ENCODE data around the gene PTPRT.

Gene PTPRT

GRCh38 chr20:42754706-42755105 is 435.0 kb downstream of the PTPRT start:
- no peaks in the 10 kb centered on the region for H3K9me3 Mint-ChIP-seq
- intact Hi-C loops (cut with micrococcal nuclease): no loop called here
- no peaks in the 10 kb centered on the region for H3K36me3 Mint-ChIP-seq (ENCODE audit: low read depth)
- no peaks in the 10 kb centered on the region for H3K4me1 Mint-ChIP-seq (ENCODE audit: low read depth)
- H3K27me3 Mint-ChIP-seq: no peaks in the 10 kb centered on the region
- H3K27ac Mint-ChIP-seq: no peak overlapping the region
- no peak overlapping the region for H3K4me3 Mint-ChIP-seq

- H3K4me1 Mint-ChIP-seq (ENCODE audit: low read depth): no peaks in the 10 kb centered on the region
- intact Hi-C loops (cut with micrococcal nuclease): no loop called here
- no peaks in the 10 kb centered on the region for H3K27me3 Mint-ChIP-seq
- no peaks in the 10 kb centered on the region for H3K36me3 Mint-ChIP-seq (ENCODE audit: low read depth)
- H3K9me3 Mint-ChIP-seq: no peaks in the 10 kb centered on the region
- no peak overlapping the region for H3K27ac Mint-ChIP-seq
- no peak overlapping the region for H3K4me3 Mint-ChIP-seq
Measured at GRCh38 chr20:42752620-42753019, 437.1 kb downstream of the PTPRT start.

- Mint-ChIP-seq H3K4me1 (ENCODE audit: low read depth) (no peaks in the 10 kb centered on the region), H3K27me3 (no peaks in the 10 kb centered on the region), H3K4me3 (no peak overlapping the region), H3K9me3 (no peaks in the 10 kb centered on the region), H3K36me3 (ENCODE audit: low read depth) (no peaks in the 10 kb centered on the region), H3K27ac (no peak overlapping the region)
- intact Hi-C loops (cut with micrococcal nuclease): no loop called here
Measured at GRCh38 chr20:42749556-42749955, 440.1 kb downstream of the PTPRT start.

GRCh38 chr20:42747765-42748411 is 441.8 kb downstream of the PTPRT start:
- Mint-ChIP-seq H3K36me3 (ENCODE audit: low read depth) (no peaks in the 10 kb centered on the region), H3K4me1 (ENCODE audit: low read depth) (no peaks in the 10 kb centered on the region), H3K27ac (no peak overlapping the region), H3K4me3 (no peak overlapping the region), H3K9me3 (peaks cover 10% of the 10 kb centered on the region), H3K27me3 (no peaks in the 10 kb centered on the region)
- intact Hi-C loops (cut with micrococcal nuclease): no loop called here

GRCh38 chr20:42744756-42745465 is 444.8 kb downstream of the PTPRT start:
- Mint-ChIP-seq H3K9me3 (peaks cover 21% of the 10 kb centered on the region), H3K27ac (no peak overlapping the region), H3K27me3 (no peaks in the 10 kb centered on the region), H3K4me1 (ENCODE audit: low read depth) (no peaks in the 10 kb centered on the region), H3K4me3 (no peak overlapping the region), H3K36me3 (ENCODE audit: low read depth) (no peaks in the 10 kb centered on the region)
- intact Hi-C loops (cut with micrococcal nuclease): no loop called here

- Mint-ChIP-seq H3K27ac (no peak overlapping the region), H3K27me3 (no peaks in the 10 kb centered on the region), H3K4me1 (ENCODE audit: low read depth) (no peaks in the 10 kb centered on the region), H3K36me3 (ENCODE audit: low read depth) (no peaks in the 10 kb centered on the region), H3K4me3 (no peak overlapping the region), H3K9me3 (peaks cover 32% of the 10 kb centered on the region)
- intact Hi-C loops (cut with micrococcal nuclease): no loop called here
Measured at GRCh38 chr20:42742926-42743325, 446.8 kb downstream of the PTPRT start.

- intact Hi-C loops (cut with micrococcal nuclease): no loop called here
- H3K27ac Mint-ChIP-seq: no peak overlapping the region
Measured at GRCh38 chr20:42741906-42742305, 447.8 kb downstream of the PTPRT start.

GRCh38 chr20:42740226-42740870 is 449.4 kb downstream of the PTPRT start:
- no peak overlapping the region for H3K4me3 Mint-ChIP-seq

More at GRCh38 chr20:42741906-42742305, 447.8 kb downstream of the PTPRT start:
- Mint-ChIP-seq H3K4me1 (ENCODE audit: low read depth) (no peaks in the 10 kb centered on the region), H3K27me3 (no peaks in the 10 kb centered on the region), H3K4me3 (no peak overlapping the region), H3K36me3 (ENCODE audit: low read depth) (no peaks in the 10 kb centered on the region), H3K9me3 (peaks cover 37% of the 10 kb centered on the region)

GRCh38 chr20:42739683-42740082 is 450.0 kb downstream of the PTPRT start:
- intact Hi-C loops (cut with micrococcal nuclease): no loop called here

More at GRCh38 chr20:42740226-42740870, 449.4 kb downstream of the PTPRT start:
- Mint-ChIP-seq H3K27ac (no peak overlapping the region), H3K27me3 (no peaks in the 10 kb centered on the region), H3K4me1 (ENCODE audit: low read depth) (no peaks in the 10 kb centered on the region), H3K36me3 (ENCODE audit: low read depth) (no peaks in the 10 kb centered on the region), H3K9me3 (peaks cover 47% of the 10 kb centered on the region)
- intact Hi-C loops (cut with micrococcal nuclease): no loop called here

GRCh38 chr20:42735539-42735938 is 454.2 kb downstream of the PTPRT start:
- Mint-ChIP-seq H3K9me3 (peaks cover 32% of the 10 kb centered on the region), H3K36me3 (ENCODE audit: low read depth) (no peaks in the 10 kb centered on the region), H3K27me3 (no peaks in the 10 kb centered on the region), H3K4me1 (ENCODE audit: low read depth) (no peaks in the 10 kb centered on the region), H3K27ac (no peak overlapping the region), H3K4me3 (no peak overlapping the region)
- intact Hi-C loops (cut with micrococcal nuclease): no loop called here

More at GRCh38 chr20:42739683-42740082, 450.0 kb downstream of the PTPRT start:
- no peaks in the 10 kb centered on the region for H3K4me1 Mint-ChIP-seq (ENCODE audit: low read depth)
- H3K9me3 Mint-ChIP-seq: peaks cover 52% of the 10 kb centered on the region
- no peak overlapping the region for H3K4me3 Mint-ChIP-seq
- H3K36me3 Mint-ChIP-seq (ENCODE audit: low read depth): no peaks in the 10 kb centered on the region
- H3K27ac Mint-ChIP-seq: no peak overlapping the region
- no peaks in the 10 kb centered on the region for H3K27me3 Mint-ChIP-seq

GRCh38 chr20:42734660-42735368 is 454.9 kb downstream of the PTPRT start:
- intact Hi-C loops (cut with micrococcal nuclease): no loop called here
- Mint-ChIP-seq H3K36me3 (ENCODE audit: low read depth) (no peaks in the 10 kb centered on the region), H3K4me3 (no peak overlapping the region), H3K4me1 (ENCODE audit: low read depth) (no peaks in the 10 kb centered on the region), H3K27ac (no peak overlapping the region), H3K27me3 (no peaks in the 10 kb centered on the region), H3K9me3 (peaks cover 32% of the 10 kb centered on the region)

GRCh38 chr20:42721923-42722322 is 467.8 kb downstream of the PTPRT start:
- Mint-ChIP-seq H3K4me1 (ENCODE audit: low read depth) (no peaks in the 10 kb centered on the region), H3K36me3 (ENCODE audit: low read depth) (no peaks in the 10 kb centered on the region), H3K27ac (no peak overlapping the region), H3K4me3 (no peak overlapping the region), H3K9me3 (no peaks in the 10 kb centered on the region), H3K27me3 (no peaks in the 10 kb centered on the region)
- intact Hi-C loops (cut with micrococcal nuclease): no loop called here

- Mint-ChIP-seq H3K4me1 (ENCODE audit: low read depth) (no peaks in the 10 kb centered on the region), H3K4me3 (no peak overlapping the region), H3K27me3 (peaks cover 1% of the 10 kb centered on the region), H3K9me3 (peaks cover 28% of the 10 kb centered on the region), H3K27ac (no peak overlapping the region), H3K36me3 (ENCODE audit: low read depth) (no peaks in the 10 kb centered on the region)
- intact Hi-C loops (cut with micrococcal nuclease): no loop called here
Measured at GRCh38 chr20:42714298-42715141, 475.2 kb downstream of the PTPRT start.

All from dendritic cell treated with granulocyte-macrophage colony-stimulating factor and Interleukin-4, amounts not matched to agents 40 ng/mL and 50 ng/mL, for 4 days (primary cell).